SJCRH30 (cell line): ENCODE results near the gene METTL13. TPM values are rescaled to one million over a fixed set of nuclear protein-coding genes. Genes with fewer than 3 reads are reported as not detected.

Experiments used
- DNase-seq, 2 experiments: peaks; one replicate each; pipeline ENCODE4 v3.0.0-alpha.2; 2015 to 2020
- H3K27ac ChIP-seq: fragments of 250-450 bp; sonication (Bioruptor Pico); 2 replicates; pipeline ENCODE4 v1.5.1; 2020; ENCODE audit warnings: mild to moderate bottlenecking, moderate library complexity
- H3K27me3 ChIP-seq: fragments of 250-450 bp; sonication (Bioruptor Pico); 2 replicates; pipeline ENCODE4 v1.5.1; 2020; ENCODE audit warnings: mild to moderate bottlenecking, moderate library complexity
- H3K36me3 ChIP-seq: fragments of 250-450 bp; sonication (Bioruptor Pico); 2 replicates; pipeline ENCODE4 v1.5.1; 2020; ENCODE audit warnings: mild to moderate bottlenecking, moderate library complexity
- H3K4me1 ChIP-seq: fragments of 250-450 bp; sonication (Bioruptor Pico); 2 replicates; pipeline ENCODE4 v1.5.1; 2020; ENCODE audit warnings: mild to moderate bottlenecking, moderate library complexity
- H3K4me3 ChIP-seq: fragments of 250-450 bp; sonication (Bioruptor Pico); 2 replicates; pipeline ENCODE4 v1.5.1; 2020; ENCODE audit warnings: mild to moderate bottlenecking, moderate library complexity
- H3K9me3 ChIP-seq: fragments of 250-450 bp; sonication (Bioruptor Pico); replicated peaks from 2 replicates; pipeline ENCODE4 v1.5.1; 2020; ENCODE audit warnings: mild to moderate bottlenecking, moderate library complexity
- total RNA-seq: library from RNA; depleted of rRNA; stranded (reverse); fragments of >200 nt; shearing (Covaris generic); gene quantifications from 2 replicates; pipeline ENCODE4 v1.2.3, GENCODE V29; 2014

Gene METTL13
- total RNA-seq, 1 experiment from 2014 or later = 29.0 TPM

DNA sequence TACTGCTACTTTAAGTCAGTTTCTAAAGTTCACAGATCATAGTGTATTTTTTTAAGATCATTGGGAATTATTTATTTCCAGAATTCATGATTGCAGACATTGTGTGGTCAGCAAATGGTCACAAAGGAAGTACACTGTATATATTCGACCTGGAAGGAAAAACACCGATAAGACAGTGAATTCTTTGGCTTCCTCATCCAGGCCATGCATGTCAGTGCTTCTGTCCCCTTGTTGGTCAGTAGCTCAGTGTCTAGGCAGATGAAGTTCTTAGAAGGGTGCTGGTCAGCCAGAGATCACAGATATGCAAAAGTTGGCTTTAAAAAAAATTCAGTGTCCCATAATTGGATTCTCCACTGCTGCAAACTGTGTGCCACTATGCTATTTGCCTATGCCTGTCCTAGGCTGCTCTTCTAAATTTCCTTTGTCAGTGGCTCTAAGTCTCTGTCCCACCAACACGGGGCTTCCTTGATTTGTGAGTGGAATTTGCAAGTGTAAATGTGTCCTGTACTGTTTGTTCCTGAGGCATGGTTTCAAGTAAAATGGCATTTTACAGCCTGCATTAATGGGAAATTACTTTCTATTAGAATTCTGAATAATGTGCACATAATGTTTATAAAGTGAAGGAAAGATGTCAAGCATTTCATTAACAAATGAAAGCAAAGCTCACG, 27.6 kb upstream of the METTL13 start:
- no peak for DNase-seq
- no peak overlapping the region for H3K4me3 ChIP-seq
- no peak overlapping the region for H3K27ac ChIP-seq
- no peaks in the 10 kb centered on the region for H3K27me3 ChIP-seq
- H3K9me3 ChIP-seq = no peaks in the 10 kb centered on the region
- no peaks in the 10 kb centered on the region for H3K36me3 ChIP-seq
- H3K4me1 ChIP-seq = no peaks in the 10 kb centered on the region

DNA sequence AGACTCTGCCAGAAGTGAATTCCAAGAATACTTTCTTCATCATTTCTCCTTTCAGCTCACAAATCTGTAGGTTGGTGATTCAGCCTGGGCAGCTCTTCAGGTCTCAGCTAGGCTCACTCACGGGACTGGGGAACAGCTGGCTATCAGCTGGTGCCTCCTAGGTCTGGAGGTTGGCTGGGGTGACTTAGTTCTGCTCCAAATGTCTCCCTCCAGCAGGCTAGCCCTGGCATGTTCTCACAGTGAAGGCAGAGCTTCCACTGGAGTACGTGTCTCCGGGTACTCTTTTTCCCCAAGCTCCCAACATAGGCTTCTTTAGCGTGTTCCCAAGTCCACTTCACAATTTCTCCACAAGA, 27.1 kb upstream of the METTL13 start:
- no peak overlapping the region for H3K27ac ChIP-seq
- H3K36me3 ChIP-seq = no peaks in the 10 kb centered on the region

DNA sequence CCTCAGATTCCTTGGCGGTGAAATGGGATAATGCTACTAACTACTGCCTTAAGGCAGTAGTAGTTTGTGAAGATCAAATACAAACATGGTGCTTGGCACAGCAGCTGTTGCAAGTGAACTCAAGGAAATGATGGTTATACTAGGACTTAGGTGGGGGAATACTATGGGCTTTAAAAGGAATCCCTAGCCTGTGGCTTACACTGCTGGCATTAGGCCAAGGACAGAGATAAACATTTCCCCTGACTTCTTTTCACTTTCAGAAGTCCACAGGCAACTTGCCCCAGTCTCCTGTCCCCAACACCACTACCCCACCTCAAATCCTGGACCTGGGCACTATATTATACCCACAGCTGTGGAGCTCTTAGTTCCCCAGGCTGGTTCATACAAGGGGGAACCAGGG, 26.5 kb upstream of the METTL13 start:
- no peaks in the 10 kb centered on the region for H3K27me3 ChIP-seq
- no peak overlapping the region for H3K27ac ChIP-seq
- H3K4me3 ChIP-seq = no peak overlapping the region
- no peaks in the 10 kb centered on the region for H3K4me1 ChIP-seq
- H3K9me3 ChIP-seq = no peaks in the 10 kb centered on the region
- peak in 1 of 2 experiments; percentile 49 for DNase-seq
- H3K36me3 ChIP-seq = no peaks in the 10 kb centered on the region

More for the DNA sequence above, 27.1 kb upstream of the METTL13 start:
- Histone ChIP-seq H3K27me3 (no peaks in the 10 kb centered on the region), H3K4me3 (no peak overlapping the region), H3K9me3 (no peaks in the 10 kb centered on the region), H3K4me1 (no peaks in the 10 kb centered on the region)
- peak; percentile 41 to 46 for DNase-seq

GRCh38 chr1:171756856-171757255, 24.6 kb upstream of the METTL13 start:
- Histone ChIP-seq H3K36me3 (no peaks in the 10 kb centered on the region), H3K27me3 (no peaks in the 10 kb centered on the region; the same call in 1 of the 2 replicates), H3K27ac (no peak overlapping the region), H3K4me1 (no peaks in the 10 kb centered on the region), H3K4me3 (no peak overlapping the region), H3K9me3 (no peaks in the 10 kb centered on the region)
- no peak for DNase-seq

GRCh38 chr1:171758011-171758410, 23.4 kb upstream of the METTL13 start:
- H3K9me3 ChIP-seq = no peaks in the 10 kb centered on the region
- H3K4me3 ChIP-seq = no peak overlapping the region
- no peaks in the 10 kb centered on the region for H3K36me3 ChIP-seq
- no peak overlapping the region for H3K27ac ChIP-seq
- H3K4me1 ChIP-seq = no peaks in the 10 kb centered on the region
- no peaks in the 10 kb centered on the region; the same call in 1 of the 2 replicates for H3K27me3 ChIP-seq
- no peak for DNase-seq

- Histone ChIP-seq H3K4me3 (no peak overlapping the region), H3K4me1 (no peaks in the 10 kb centered on the region), H3K36me3 (no peaks in the 10 kb centered on the region), H3K27ac (no peak overlapping the region), H3K27me3 (no peaks in the 10 kb centered on the region; the same call in 1 of the 2 replicates), H3K9me3 (no peaks in the 10 kb centered on the region)
- no peak for DNase-seq
Observed at GRCh38 chr1:171762143-171762563, 19.3 kb upstream of the METTL13 start.

DNA sequence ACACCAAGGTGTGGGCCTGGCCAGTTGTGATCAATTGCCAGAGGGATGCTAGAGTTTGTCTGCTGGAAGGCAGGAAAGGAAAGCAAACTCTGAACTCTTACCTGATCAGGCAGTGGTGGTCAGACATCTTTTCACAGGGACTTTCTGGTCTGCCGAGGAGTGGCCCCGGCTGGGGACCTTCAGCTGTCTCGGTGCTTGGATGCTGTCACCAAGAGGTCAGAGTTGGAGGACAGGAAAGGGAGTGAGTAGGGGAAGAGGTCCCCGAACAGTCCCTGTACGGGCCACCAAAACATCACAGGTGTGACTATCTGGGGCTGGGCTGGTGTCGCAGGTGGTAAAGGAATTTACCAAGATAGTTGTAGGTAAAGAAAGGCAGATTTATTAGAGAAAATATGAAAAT, 17.7 kb upstream of the METTL13 start:
- Histone ChIP-seq H3K4me3 (no peak overlapping the region), H3K36me3 (no peaks in the 10 kb centered on the region), H3K27me3 (no peaks in the 10 kb centered on the region; the same call in 1 of the 2 replicates), H3K9me3 (no peaks in the 10 kb centered on the region), H3K27ac (no peak overlapping the region), H3K4me1 (no peaks in the 10 kb centered on the region)
- no peak for DNase-seq

- no peak overlapping the region for H3K27ac ChIP-seq
- DNase-seq = no peak
- H3K36me3 ChIP-seq = no peaks in the 10 kb centered on the region
Observed at GRCh38 chr1:171769171-171769570, 12.3 kb upstream of the METTL13 start.

GRCh38 chr1:171769754-171770153, 11.7 kb upstream of the METTL13 start:
- H3K27ac ChIP-seq = no peak overlapping the region
- DNase-seq = no peak
- H3K27me3 ChIP-seq = no peaks in the 10 kb centered on the region
- no peaks in the 10 kb centered on the region for H3K36me3 ChIP-seq
- no peak overlapping the region for H3K4me3 ChIP-seq
- no peaks in the 10 kb centered on the region for H3K4me1 ChIP-seq
- H3K9me3 ChIP-seq = no peaks in the 10 kb centered on the region

More at GRCh38 chr1:171769171-171769570, 12.3 kb upstream of the METTL13 start:
- Histone ChIP-seq H3K4me3 (no peak overlapping the region), H3K4me1 (no peaks in the 10 kb centered on the region), H3K9me3 (no peaks in the 10 kb centered on the region), H3K27me3 (no peaks in the 10 kb centered on the region)

- Histone ChIP-seq H3K9me3 (no peaks in the 10 kb centered on the region), H3K27me3 (no peaks in the 10 kb centered on the region), H3K4me1 (no peaks in the 10 kb centered on the region), H3K4me3 (no peak overlapping the region), H3K36me3 (no peaks in the 10 kb centered on the region), H3K27ac (no peak overlapping the region)
- DNase-seq = no peak
Observed at GRCh38 chr1:171772312-171772711, 9.1 kb upstream of the METTL13 start.

DNA sequence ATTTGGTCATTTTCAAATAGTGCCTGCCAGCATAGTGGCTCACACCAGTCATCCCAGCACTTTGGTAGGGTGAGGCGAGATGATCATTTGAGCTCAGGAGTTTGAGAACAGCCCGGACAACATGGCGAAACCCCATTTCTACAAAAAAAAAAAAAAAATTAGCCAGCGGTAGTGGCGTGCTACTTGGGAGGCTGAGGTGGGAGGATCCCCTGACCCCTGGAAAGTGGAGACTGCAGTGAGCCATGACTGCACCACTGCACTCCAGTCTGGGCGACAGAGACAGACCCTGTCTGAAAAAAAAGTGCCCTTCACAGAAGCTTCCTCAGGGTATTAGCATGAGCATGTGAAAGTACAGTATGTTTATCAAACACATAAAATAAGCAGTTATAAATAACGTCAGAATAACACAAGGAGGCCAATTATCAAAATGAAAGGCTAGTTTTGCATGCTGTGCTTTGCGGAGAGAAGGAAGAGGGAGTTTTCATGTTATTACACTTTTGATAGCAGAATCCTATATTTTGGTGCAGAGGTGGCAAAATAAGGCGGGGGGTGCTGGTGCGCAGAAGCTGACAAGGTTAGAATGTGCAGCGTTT, 781 bp upstream of the METTL13 start:
- H3K4me1 ChIP-seq = peaks cover 3% of the 10 kb centered on the region; the same call in 1 of the 2 replicates
- H3K27ac ChIP-seq = peak overlapping the region; percentile 40
- H3K4me3 ChIP-seq = peak overlapping the region; percentile 58
- DNase-seq = no peak
- no peaks in the 10 kb centered on the region for H3K9me3 ChIP-seq
- H3K27me3 ChIP-seq = no peaks in the 10 kb centered on the region
- peaks cover 11% of the 10 kb centered on the region for H3K36me3 ChIP-seq

DNA sequence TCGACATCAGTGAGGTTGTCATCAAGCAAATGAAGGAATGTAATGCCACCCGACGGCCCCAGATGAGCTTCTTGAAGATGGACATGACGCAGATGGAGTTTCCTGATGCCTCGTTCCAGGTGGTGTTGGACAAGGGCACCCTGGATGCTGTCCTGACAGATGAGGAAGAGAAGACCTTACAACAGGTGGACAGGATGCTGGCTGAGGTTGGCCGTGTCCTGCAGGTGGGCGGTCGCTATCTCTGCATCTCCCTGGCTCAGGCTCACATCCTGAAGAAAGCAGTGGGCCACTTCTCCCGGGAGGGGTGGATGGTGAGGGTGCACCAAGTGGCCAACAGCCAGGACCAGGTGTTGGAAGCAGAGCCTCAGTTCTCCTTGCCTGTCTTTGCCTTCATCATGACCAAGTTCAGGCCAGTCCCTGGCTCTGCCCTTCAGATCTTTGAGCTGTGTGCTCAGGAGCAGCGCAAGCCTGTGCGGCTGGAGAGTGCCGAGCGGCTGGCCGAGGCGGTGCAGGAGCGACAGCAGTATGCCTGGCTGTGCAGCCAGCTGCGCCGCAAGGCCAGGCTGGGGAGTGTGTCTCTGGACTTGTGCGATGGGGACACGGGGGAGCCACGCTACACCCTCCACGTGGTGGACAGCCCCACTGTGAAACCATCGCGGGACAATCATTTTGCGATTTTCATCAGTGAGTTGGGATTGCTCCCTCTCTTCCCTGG, 2.5 kb downstream of the METTL13 start:
- Histone ChIP-seq H3K27ac (no peak overlapping the region), H3K4me3 (no peak overlapping the region), H3K36me3 (peaks cover 24% of the 10 kb centered on the region), H3K4me1 (peaks cover 3% of the 10 kb centered on the region; the same call in 1 of the 2 replicates), H3K9me3 (no peaks in the 10 kb centered on the region), H3K27me3 (no peaks in the 10 kb centered on the region)
- no peak for DNase-seq

DNA sequence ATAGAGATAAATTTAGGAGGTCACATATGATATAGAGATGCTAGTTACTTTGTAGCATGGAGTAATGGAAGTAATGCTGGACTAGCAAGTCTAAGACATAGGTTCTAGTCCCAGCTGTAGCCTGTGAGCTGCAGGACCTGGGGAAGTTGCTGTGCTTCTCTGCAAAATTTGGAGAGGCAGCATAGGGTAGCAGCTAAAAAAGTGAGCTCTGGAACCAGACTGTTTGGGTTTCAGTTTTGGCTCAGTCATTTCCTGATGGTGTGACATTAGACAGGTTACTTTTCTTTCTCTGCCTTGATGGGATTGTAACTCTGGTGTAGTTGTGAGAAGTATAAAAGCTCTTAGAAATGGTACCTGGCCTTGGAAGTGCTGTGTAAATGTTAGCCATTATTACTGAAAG, 3.3 kb downstream of the METTL13 start:
- Histone ChIP-seq H3K36me3 (peaks cover 30% of the 10 kb centered on the region), H3K27ac (no peak overlapping the region), H3K9me3 (no peaks in the 10 kb centered on the region), H3K27me3 (no peaks in the 10 kb centered on the region), H3K4me1 (peaks cover 3% of the 10 kb centered on the region; the same call in 1 of the 2 replicates), H3K4me3 (no peak overlapping the region)
- no peak for DNase-seq

- no peak for DNase-seq
- peaks cover 31% of the 10 kb centered on the region for H3K36me3 ChIP-seq
Observed at GRCh38 chr1:171785766-171786165, 4.3 kb downstream of the METTL13 start.

DNA sequence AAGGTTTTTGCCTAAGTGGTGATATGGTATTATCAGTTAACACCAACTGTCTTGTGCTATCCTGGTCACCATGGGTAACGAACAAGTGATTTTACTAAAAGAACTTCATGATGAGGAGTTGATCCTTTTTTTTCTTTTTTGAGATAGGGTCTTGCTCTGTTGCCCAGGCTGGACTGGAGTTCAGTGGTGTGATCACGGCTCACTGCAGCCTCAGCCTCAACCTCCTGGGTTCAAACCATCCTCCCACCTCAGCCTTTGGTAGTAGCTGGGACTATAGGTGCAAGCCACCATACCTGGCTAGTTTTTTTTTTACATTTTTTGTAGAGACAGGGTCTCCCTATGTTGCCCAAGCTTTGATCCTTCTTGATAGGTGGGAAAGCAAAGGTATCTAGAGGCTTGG, 5.1 kb downstream of the METTL13 start:
- H3K27ac ChIP-seq = no peak overlapping the region
- no peak for DNase-seq
- H3K4me1 ChIP-seq = peaks cover 3% of the 10 kb centered on the region; the same call in 1 of the 2 replicates
- H3K4me3 ChIP-seq = no peak overlapping the region
- H3K27me3 ChIP-seq = no peaks in the 10 kb centered on the region
- no peaks in the 10 kb centered on the region for H3K9me3 ChIP-seq
- peaks cover 36% of the 10 kb centered on the region for H3K36me3 ChIP-seq

More at GRCh38 chr1:171785766-171786165, 4.3 kb downstream of the METTL13 start:
- Histone ChIP-seq H3K27ac (no peak overlapping the region), H3K4me1 (peaks cover 3% of the 10 kb centered on the region; the same call in 1 of the 2 replicates), H3K27me3 (no peaks in the 10 kb centered on the region), H3K4me3 (no peak overlapping the region), H3K9me3 (no peaks in the 10 kb centered on the region)
